ENCODE data around the gene CHAC1.
A peak's percentile ranks its signal among the peaks of the same experiment; 100 is the strongest.

Gene CHAC1

DNA sequence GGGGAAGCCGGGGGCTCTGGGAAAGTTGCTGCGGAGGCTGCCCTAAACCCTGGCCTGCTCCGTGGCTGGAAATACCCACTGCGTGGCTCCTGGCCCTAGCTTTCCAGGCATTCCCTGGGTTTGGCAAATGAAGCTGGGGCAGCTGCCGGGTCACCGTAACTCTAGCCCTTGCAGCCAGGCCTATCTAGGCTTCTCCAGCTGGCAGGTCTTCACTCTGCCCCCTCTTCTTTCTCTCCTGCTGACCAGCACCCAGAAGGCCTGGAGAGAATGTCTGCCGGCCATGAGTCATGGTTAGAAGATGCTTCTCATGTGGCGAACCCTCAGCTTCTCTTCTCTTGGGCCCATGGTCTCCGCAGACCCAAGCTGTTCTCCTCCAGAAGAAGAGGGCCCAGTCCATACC, 29.7 kb upstream of the CHAC1 start:
- Histone ChIP-seq H3K27ac (ENCODE audit: insufficient read depth, low read depth, low read length, poor library complexity, severe bottlenecking) (no peak overlapping the region), H3K4me1 (ENCODE audit: control insufficient read depth, insufficient read depth, low read length) (peaks cover 35% of the 10 kb centered on the region), H3K36me3 (ENCODE audit: control insufficient read depth, insufficient read depth, low read length) (no peaks in the 10 kb centered on the region), H3K9me3 (ENCODE audit: control insufficient read depth, low read length) (no peaks in the 10 kb centered on the region), H3K4me3 (ENCODE audit: insufficient read depth, low read depth, low read length) (no peak overlapping the region), H3K27me3 (ENCODE audit: control insufficient read depth, insufficient read depth, low read length, poor library complexity, severe bottlenecking) (peaks cover 100% of the 10 kb centered on the region)
- 80 to 84% methylated on average over 9 of the region's 9 CpGs for WGBS, 2 experiments

DNA sequence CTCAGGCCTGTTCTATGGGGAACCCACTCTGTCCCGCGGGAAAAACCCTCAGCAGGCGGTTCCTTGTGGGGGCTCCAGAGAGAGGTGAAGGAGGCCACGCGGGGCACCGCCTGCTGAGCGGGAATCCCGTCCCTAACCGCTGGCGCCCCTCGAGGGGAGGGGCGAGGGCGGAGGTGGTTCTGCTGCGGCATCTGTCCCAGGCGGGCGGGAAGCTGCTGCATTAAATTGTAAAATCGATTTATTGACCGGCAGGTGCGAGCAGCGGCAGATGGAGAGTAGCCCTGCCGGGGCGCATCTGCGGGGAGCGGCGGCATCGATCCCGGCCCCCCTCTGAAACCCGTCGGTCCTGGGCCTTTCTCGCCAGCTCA, 27.8 kb upstream of the CHAC1 start:
- peaks cover 46% of the 10 kb centered on the region for H3K4me1 ChIP-seq (ENCODE audit: control insufficient read depth, insufficient read depth, low read length)
- H3K4me3 ChIP-seq (ENCODE audit: insufficient read depth, low read depth, low read length): peak overlapping the region; percentile 25
- H3K36me3 ChIP-seq (ENCODE audit: control insufficient read depth, insufficient read depth, low read length): no peaks in the 10 kb centered on the region
- peaks cover 100% of the 10 kb centered on the region for H3K27me3 ChIP-seq (ENCODE audit: control insufficient read depth, insufficient read depth, low read length, poor library complexity, severe bottlenecking)
- H3K9me3 ChIP-seq (ENCODE audit: control insufficient read depth, low read length): no peaks in the 10 kb centered on the region
- WGBS, 2 experiments: 2 to 3% methylated on average over 30 of the region's 30 CpGs
- no peak overlapping the region for H3K27ac ChIP-seq (ENCODE audit: insufficient read depth, low read depth, low read length, poor library complexity, severe bottlenecking)

DNA sequence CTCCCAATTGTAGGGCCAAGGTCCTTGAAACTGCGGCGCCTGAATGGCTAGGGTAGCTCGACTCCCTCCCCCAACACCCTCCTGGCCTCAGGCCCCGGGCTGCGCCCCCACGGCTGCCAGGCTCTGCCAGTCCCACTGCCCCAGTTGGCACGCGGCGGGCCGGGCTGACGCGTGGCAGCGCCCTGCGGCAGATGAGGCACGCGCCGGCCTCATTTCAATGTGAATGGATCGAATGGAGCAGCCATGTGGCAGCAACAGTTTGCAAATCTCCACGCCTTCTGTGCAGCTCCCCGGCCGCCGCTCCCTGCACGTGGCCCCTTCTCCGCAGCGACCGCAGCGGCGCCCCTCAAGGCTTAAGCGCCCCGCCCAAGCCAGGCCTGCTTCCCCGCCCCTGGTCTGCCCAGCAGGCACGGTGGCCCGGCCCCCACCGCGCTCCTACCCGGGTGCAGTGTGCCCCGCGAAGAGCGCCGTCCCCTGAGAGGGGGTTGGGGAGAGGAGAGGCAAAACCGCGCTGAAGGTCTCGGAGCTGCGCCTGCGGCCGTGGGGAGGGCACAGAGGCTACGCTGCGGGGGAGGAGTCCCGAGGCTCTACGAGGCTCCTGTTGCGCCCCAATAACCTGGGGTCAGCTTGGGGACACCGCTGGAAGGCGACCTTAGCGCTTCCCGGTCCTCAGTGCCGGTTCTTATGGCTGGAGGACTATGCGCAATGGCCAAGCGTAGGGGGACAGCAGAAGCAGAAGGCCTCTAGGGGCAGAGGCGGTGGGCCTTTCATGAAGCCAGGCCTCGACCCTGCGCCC, 27.2 kb upstream of the CHAC1 start:
- H3K9me3 ChIP-seq (ENCODE audit: control insufficient read depth, low read length): no peaks in the 10 kb centered on the region
- no peaks in the 10 kb centered on the region for H3K36me3 ChIP-seq (ENCODE audit: control insufficient read depth, insufficient read depth, low read length)
- 1% methylated on average over 61 of the region's 61 CpGs for WGBS, 2 experiments
- H3K4me3 ChIP-seq (ENCODE audit: insufficient read depth, low read depth, low read length): peak overlapping the region; percentile 25
- H3K27ac ChIP-seq (ENCODE audit: insufficient read depth, low read depth, low read length, poor library complexity, severe bottlenecking): no peak overlapping the region
- peaks cover 50% of the 10 kb centered on the region for H3K4me1 ChIP-seq (ENCODE audit: control insufficient read depth, insufficient read depth, low read length)
- peaks cover 100% of the 10 kb centered on the region for H3K27me3 ChIP-seq (ENCODE audit: control insufficient read depth, insufficient read depth, low read length, poor library complexity, severe bottlenecking)

DNA sequence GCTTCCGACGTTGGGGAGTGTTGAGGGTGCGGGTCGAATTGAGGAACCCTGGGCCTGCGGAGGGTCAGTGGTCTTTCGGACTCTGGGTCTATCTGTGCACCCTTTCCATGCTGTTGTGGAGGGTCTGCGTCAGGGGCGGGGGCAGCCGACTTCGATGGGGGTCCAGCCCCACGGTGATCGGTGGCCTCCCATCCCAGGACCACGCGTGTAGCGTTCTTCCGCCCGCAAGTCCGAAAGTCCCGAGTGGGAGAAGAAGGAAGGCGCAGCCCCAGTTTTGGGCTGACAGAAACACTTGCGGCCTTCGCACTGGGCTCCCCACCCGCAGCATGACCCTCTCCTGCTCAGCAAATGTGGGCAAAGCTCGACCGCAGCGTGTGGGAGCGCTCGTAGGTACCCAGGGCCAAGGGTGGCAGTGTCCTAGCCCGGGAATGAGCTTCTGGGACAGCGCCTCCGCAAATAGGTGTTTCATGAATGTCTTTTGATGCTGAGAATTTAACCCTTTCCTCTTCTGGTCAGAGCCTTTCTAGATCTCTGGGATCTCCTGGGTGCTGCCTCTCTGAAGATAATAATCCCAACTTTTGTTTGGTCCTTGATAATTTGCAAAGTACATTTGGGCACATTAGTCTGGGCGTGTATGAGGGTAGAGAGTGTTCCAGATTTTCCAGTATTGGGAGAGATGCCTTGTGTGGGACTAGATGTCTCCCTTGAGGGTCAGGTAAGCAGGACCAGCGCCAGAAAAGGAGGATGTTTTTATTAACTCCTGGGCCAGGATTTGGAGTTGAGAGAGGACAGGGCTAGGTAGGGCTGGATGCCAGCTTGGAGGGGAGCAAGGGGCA, 26.4 kb upstream of the CHAC1 start:
- no peaks in the 10 kb centered on the region for H3K36me3 ChIP-seq (ENCODE audit: control insufficient read depth, insufficient read depth, low read length)
- no peak overlapping the region for H3K4me3 ChIP-seq (ENCODE audit: insufficient read depth, low read depth, low read length)
- peaks cover 54% of the 10 kb centered on the region for H3K4me1 ChIP-seq (ENCODE audit: control insufficient read depth, insufficient read depth, low read length)
- peaks cover 100% of the 10 kb centered on the region for H3K27me3 ChIP-seq (ENCODE audit: control insufficient read depth, insufficient read depth, low read length, poor library complexity, severe bottlenecking)
- H3K27ac ChIP-seq (ENCODE audit: insufficient read depth, low read depth, low read length, poor library complexity, severe bottlenecking): no peak overlapping the region
- WGBS, 2 experiments: 6 to 8% methylated on average over 33 of the region's 33 CpGs
- no peaks in the 10 kb centered on the region for H3K9me3 ChIP-seq (ENCODE audit: control insufficient read depth, low read length)

DNA sequence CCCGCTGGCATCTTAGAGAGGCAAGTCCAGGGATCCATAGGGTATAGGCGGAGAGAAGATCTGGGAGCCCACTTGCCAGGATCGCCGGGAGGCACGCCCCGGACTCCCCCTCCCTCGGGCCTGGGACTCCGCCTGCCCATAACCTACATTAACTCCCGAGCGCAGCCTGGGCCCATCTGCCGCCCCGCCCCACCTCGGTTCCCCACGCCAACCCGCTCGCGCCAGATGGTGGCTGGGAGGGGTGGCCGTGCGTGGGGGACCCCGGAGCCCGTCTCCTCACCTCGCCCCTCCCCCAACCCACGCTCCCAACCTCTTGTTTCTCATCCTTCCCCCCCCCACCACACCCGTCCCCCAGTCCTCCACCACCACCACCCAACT, 25.8 kb upstream of the CHAC1 start:
- 5 to 6% methylated on average over 23 of the region's 24 CpGs for WGBS, 2 experiments
- Histone ChIP-seq H3K27me3 (ENCODE audit: control insufficient read depth, insufficient read depth, low read length, poor library complexity, severe bottlenecking) (peaks cover 100% of the 10 kb centered on the region), H3K27ac (ENCODE audit: insufficient read depth, low read depth, low read length, poor library complexity, severe bottlenecking) (no peak overlapping the region), H3K9me3 (ENCODE audit: control insufficient read depth, low read length) (no peaks in the 10 kb centered on the region), H3K4me1 (ENCODE audit: control insufficient read depth, insufficient read depth, low read length) (peaks cover 54% of the 10 kb centered on the region), H3K36me3 (ENCODE audit: control insufficient read depth, insufficient read depth, low read length) (no peaks in the 10 kb centered on the region), H3K4me3 (ENCODE audit: insufficient read depth, low read depth, low read length) (no peak overlapping the region)

DNA sequence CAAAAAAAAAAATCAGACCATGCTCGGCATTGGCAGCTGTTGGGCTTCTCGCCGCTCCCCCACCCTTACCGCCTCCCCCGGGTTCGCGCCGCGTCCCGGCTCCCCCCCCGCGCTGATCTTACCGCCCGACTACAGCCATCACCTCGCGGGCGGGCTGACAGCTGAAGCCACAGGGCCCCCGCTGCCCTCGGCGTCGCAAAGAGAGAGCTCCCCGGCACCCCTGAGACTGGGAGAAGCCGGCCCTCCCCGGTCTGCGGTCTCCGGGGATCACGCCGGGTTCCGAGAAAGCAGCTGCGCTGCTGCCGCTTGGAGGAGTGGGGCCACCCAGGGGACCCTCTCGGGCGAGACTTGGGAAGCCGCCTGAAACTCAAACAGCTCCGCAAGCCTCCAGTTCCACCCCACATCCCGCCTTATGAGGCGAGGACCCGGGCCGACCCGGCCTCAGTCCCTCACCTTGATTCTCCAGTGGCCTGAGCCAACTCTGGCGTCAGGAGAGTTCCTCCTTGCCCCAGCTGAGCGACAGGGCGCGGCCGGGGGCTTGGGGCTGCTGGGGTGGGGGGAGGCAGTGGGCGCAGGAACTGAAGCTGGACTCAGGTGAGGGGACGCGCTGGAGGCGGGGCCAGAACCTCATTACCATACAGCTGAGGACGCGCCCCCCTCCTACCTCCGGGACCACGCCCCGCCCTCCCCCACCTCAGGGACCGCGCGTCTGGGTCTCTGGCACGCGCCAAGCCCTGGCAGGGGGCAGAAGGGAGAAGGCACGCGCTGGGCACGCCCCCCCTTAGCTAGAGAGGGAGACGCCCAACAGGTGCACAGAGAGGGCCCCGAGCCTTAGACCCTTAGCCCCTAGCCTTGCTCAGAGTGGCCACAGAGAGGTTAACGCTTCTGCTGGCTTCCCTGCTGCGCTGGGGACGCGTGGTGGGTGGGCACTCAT, 25.1 kb upstream of the CHAC1 start:
- peaks cover 100% of the 10 kb centered on the region for H3K27me3 ChIP-seq (ENCODE audit: control insufficient read depth, insufficient read depth, low read length, poor library complexity, severe bottlenecking)
- no peaks in the 10 kb centered on the region for H3K36me3 ChIP-seq (ENCODE audit: control insufficient read depth, insufficient read depth, low read length)
- H3K4me3 ChIP-seq (ENCODE audit: insufficient read depth, low read depth, low read length): peak overlapping the region; percentile 29
- no peak overlapping the region for H3K27ac ChIP-seq (ENCODE audit: insufficient read depth, low read depth, low read length, poor library complexity, severe bottlenecking)
- peaks cover 54% of the 10 kb centered on the region for H3K4me1 ChIP-seq (ENCODE audit: control insufficient read depth, insufficient read depth, low read length)
- WGBS, 2 experiments: 1% methylated on average over 68 of the region's 68 CpGs
- H3K9me3 ChIP-seq (ENCODE audit: control insufficient read depth, low read length): no peaks in the 10 kb centered on the region

DNA sequence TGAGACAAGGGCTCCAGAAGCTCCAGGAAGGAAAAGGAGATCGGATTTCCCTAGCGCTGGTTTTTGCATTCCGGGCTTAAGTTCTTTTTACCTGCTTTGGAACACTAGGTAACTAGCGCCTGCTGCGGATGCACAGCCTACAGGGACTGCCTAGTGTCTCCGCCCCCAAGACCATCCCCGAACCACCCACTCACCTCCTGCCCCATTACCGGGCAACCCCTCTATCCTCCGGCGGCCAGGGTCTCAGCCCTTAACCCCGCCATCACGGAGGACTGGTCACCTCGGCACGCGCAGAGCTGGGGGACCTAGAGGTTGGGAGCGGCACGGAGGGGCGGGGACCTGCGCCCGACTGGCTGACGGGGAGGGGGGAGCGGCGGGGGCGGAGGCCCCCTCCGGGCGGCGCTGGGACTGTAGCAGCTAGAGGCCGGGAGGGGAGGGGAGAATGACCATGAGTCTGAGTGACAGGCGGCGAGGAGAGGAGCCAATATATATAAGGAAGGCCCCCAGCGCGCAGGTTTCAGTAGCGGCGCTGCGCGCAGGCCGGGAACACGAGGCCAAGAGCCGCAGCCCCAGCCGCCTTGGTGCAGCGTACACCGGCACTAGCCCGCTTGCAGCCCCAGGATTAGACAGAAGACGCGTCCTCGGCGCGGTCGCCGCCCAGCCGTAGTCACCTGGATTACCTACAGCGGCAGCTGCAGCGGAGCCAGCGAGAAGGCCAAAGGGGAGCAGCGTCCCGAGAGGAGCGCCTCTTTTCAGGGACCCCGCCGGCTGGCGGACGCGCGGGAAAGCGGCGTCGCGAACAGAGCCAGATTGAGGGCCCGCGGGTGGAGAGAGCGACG, 24.2 kb upstream of the CHAC1 start, which contains the start of gene DLL4:
TSS of gene DLL4 (plus strand) at position 520 of the 839 bp plus-strand sequence. CDS start 329 bp downstream, outside the sequence.
- Histone ChIP-seq H3K27me3 (ENCODE audit: control insufficient read depth, insufficient read depth, low read length, poor library complexity, severe bottlenecking) (peaks cover 98% of the 10 kb centered on the region), H3K4me3 (ENCODE audit: insufficient read depth, low read depth, low read length) (peak within 1 kb of the TSS; percentile 29), H3K9me3 (ENCODE audit: control insufficient read depth, low read length) (no peaks in the 10 kb centered on the region), H3K27ac (ENCODE audit: insufficient read depth, low read depth, low read length, poor library complexity, severe bottlenecking) (no peak within 1 kb of the TSS), H3K4me1 (ENCODE audit: control insufficient read depth, insufficient read depth, low read length) (peaks cover 54% of the 10 kb centered on the region), H3K36me3 (ENCODE audit: control insufficient read depth, insufficient read depth, low read length) (no peaks in the 10 kb centered on the region)
- 1% methylated on average over 71 of the region's 71 CpGs for WGBS, 2 experiments

DNA sequence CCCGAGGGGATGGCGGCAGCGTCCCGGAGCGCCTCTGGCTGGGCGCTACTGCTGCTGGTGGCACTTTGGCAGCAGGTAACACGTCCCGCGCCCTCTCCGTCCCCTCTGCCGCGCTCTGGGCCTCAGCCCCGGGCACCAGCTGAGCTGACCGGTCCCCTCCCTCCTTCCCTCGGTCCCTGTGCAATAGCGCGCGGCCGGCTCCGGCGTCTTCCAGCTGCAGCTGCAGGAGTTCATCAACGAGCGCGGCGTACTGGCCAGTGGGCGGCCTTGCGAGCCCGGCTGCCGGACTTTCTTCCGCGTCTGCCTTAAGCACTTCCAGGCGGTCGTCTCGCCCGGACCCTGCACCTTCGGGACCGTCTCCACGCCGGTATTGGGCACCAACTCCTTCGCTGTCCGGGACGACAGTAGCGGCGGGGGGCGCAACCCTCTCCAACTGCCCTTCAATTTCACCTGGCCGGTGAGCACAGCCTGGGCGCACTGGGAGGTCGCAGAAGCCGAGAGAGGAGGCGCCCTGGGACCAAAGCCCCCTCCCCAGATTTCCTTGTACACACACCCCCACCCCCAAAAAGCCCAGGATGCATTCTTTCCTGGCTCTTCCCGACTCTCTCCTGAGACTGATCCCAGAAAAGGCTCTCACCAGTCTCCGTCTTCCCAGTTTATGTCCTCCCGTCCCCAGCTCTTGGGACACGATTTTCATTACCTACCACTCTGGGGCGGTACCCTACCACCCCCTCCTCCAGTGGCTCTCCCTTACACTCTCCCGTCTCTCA, 23.4 kb upstream of the CHAC1 start:
- Histone ChIP-seq H3K27ac (ENCODE audit: insufficient read depth, low read depth, low read length, poor library complexity, severe bottlenecking) (no peak overlapping the region), H3K4me1 (ENCODE audit: control insufficient read depth, insufficient read depth, low read length) (peaks cover 54% of the 10 kb centered on the region), H3K4me3 (ENCODE audit: insufficient read depth, low read depth, low read length) (peak overlapping the region; percentile 29), H3K27me3 (ENCODE audit: control insufficient read depth, insufficient read depth, low read length, poor library complexity, severe bottlenecking) (peaks cover 91% of the 10 kb centered on the region), H3K9me3 (ENCODE audit: control insufficient read depth, low read length) (no peaks in the 10 kb centered on the region), H3K36me3 (ENCODE audit: control insufficient read depth, insufficient read depth, low read length) (no peaks in the 10 kb centered on the region)
- WGBS, 2 experiments: 1% methylated on average over 56 of the region's 56 CpGs
